ENCODE data around the gene PACS1.

PACS1 gene

GRCh38 chr11:66068923-66069714 is 953 bp upstream of the PACS1 start:
- H3K4me3 ChIP-seq (ENCODE audit: low read depth, low read length), result peak overlapping the region; percentile 54
- TF ChIP-seq CTCF (IDR thresholded peaks at IDR 0.05; ENCODE audit: control insufficient read depth, extremely low read depth, insufficient read depth), result no peak
- no peak for DNase-seq (ENCODE audit: low read depth)

- no peak for DNase-seq (ENCODE audit: low read depth)
- H3K4me3 ChIP-seq (ENCODE audit: low read depth, low read length), result peak overlapping the region; percentile 57
- TF ChIP-seq CTCF (IDR thresholded peaks at IDR 0.05; ENCODE audit: control insufficient read depth, extremely low read depth, insufficient read depth), result no peak
Measured at GRCh38 chr11:66070604-66071380, 720 bp downstream of the PACS1 start.

- H3K4me3 ChIP-seq (ENCODE audit: low read depth, low read length), result peak overlapping the region; percentile 57
- no peak for DNase-seq (ENCODE audit: low read depth)
- TF ChIP-seq CTCF (IDR thresholded peaks at IDR 0.05; ENCODE audit: control insufficient read depth, extremely low read depth, insufficient read depth), result no peak
Measured at GRCh38 chr11:66071381-66071801, 1.3 kb downstream of the PACS1 start.

- no peak for DNase-seq (ENCODE audit: low read depth)
- TF ChIP-seq CTCF (IDR thresholded peaks at IDR 0.05; ENCODE audit: control insufficient read depth, extremely low read depth, insufficient read depth), result no peak
- no peak overlapping the region; the same call in 1 of the 2 replicates for H3K4me3 ChIP-seq (ENCODE audit: low read depth, low read length)
Measured at GRCh38 chr11:66072081-66072480, 2.0 kb downstream of the PACS1 start.

- no peak for TF ChIP-seq CTCF (IDR thresholded peaks at IDR 0.05; ENCODE audit: control insufficient read depth, extremely low read depth, insufficient read depth)
- no peak overlapping the region for H3K4me3 ChIP-seq (ENCODE audit: low read depth, low read length)
- DNase-seq (ENCODE audit: low read depth), result no peak
Measured at GRCh38 chr11:66072518-66072917, 2.4 kb downstream of the PACS1 start.

GRCh38 chr11:66073669-66074068 is 3.6 kb downstream of the PACS1 start:
- DNase-seq (ENCODE audit: low read depth), result no peak

More at GRCh38 chr11:66073669-66074068, 3.6 kb downstream of the PACS1 start:
- no peak overlapping the region for H3K4me3 ChIP-seq (ENCODE audit: low read depth, low read length)
- TF ChIP-seq CTCF (IDR thresholded peaks at IDR 0.05; ENCODE audit: control insufficient read depth, extremely low read depth, insufficient read depth), result no peak

Measured in LNCaP clone FGC (cell line).